Effector CD8-positive, alpha-beta T cell (primary cell): Measurements from ENCODE around the gene NRXN3.

Experiments used
- DNase-seq: peaks from one replicate; lab custom pipeline; 2025; lab: John Stamatoyannopoulos, UW

The NRXN3 gene

DNA sequence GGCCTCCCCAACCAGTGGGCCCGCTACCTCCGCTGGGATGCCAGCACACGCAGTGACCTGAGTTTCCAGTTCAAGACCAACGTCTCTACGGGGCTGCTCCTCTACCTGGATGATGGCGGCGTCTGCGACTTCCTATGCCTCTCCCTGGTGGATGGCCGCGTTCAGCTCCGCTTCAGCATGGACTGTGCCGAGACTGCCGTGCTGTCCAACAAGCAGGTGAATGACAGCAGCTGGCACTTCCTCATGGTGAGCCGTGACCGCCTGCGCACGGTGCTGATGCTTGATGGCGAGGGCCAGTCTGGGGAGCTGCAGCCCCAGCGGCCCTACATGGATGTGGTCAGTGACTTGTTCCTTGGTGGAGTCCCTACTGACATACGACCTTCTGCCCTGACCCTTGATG, 73.0 kb downstream of the NRXN3 start:
- DNase-seq, result no peak

DNA sequence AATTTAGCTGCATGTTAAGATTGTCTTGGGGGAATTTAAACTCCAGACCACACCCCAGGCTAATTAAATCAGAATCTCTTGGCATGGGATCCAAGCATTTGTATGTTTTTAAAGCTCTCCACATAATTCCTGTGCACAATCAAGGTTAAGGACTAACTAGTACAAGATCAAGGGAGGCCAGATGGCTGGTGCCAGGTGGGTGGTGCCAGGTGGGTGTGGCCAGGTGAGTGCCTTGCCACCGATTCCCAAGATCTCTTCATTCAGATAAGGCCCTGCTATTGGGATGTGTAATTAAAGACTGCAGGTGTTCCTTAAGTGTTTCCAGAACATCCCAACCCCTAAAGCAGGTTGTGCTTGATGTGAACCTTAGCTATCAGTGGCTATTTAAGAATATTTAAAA, 75.1 kb downstream of the NRXN3 start:
- no peak for DNase-seq

DNA sequence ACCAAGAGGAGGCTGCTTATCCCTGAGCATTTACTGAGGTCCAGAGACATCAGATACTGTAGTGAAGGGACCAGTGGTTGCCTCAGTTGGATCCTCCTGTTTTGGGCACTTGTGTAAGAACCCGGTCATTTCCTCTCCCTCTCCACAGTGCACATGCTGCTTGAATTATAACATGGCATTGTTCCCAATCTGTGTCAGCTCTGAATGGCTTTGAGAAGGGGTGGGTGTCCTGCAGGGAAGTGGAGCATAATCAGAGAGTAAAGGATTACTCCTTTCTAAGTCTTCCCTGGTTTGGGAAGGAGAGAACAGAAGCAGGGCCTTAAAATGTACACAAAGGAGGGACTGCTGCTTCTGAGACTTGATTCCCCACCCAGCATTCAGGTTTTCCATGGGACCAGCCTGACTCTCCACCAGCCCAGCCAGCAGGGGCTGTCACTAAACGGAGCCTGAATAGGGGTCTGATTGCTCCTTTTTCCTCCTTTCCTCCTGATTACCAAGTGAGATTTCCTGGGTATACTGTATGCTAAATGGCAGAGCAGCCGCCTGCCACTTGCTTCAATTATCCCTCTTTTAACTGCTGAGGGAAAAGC, 78.4 kb downstream of the NRXN3 start:
- no peak for DNase-seq

DNA sequence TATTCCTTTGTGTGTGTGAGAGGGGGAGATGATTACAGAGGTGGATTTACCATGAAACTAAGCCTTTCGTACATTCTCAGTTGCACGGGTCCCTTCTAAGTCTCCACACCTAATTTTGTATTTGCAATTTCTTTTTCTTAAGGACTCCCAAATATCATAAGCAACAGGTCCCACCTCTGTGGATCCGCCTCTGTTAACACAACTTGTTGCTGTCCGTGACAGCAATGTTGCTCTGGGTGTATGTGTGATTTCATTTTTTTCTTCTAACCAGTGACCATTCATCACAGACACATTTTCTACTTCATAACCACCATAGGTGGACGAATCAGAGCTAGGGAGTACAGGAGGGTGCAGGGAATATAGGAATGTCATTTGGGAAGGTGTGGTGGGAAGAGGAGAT, 81.1 kb downstream of the NRXN3 start:
- DNase-seq, result no peak

DNA sequence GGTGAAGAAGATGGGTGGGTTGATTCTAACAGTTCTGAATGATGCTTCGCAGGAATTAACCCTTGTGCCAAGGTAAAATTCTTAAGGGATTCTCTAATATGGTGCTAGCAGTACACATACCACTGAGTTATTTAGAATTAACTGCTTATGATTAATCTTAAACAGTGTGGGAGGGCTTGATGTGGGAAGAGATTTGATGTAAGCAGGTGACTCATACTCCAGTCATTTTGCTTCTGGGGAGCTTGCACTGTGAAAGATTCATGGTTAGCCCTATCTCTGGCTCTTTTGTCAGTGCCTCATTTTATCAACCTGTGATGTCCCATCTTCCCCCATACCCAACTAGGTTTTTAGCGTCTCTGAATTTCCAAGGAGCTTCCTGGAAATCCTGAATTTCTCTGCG, 83.8 kb downstream of the NRXN3 start:
- DNase-seq, result no peak

DNA sequence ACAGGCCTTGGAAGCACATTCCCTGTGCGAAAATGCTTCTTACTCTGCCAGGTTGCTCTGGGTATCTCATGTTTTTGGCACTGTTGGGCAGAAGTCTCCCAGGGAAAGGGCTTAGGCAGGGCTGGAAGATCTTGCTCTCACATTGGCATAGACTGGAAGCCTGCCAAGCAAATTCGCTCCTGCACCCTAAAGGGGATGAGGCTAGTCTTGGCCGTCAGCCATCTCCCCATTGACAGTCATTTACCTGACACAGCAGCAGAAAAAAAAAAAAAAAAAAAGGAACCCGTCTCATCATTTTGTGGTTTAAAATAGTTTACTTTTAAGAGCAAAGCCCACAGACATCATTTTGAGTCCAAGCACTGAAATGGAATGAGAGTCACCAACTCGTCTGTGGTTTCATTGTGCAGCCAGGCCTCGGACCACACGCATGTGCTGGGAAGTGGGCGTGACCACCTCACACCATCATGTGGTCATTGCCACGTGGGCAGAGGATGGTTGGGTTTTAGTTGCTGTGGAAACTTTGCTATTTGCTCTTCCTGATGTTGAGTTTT, 84.8 kb downstream of the NRXN3 start:
- no peak for DNase-seq

DNA sequence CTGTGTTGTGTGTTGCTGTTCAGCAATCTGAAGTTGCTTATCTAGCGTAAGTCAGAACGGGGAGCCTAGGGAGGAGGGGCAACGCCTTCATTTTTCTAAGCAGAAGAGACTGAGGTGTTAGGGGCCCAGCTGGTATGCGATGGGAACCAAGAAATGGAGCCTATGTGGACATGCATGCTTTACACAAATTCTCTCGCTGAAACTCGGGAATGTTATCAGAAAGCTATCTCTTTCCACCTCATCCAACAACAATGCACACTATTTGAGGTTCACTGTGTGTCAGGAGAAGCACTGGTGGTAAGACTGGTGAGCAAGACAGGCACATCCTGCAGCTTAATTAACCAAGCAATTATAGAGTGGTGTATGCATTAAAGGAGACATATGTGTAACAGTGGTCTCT, 89.7 kb downstream of the NRXN3 start:
- no peak for DNase-seq

DNA sequence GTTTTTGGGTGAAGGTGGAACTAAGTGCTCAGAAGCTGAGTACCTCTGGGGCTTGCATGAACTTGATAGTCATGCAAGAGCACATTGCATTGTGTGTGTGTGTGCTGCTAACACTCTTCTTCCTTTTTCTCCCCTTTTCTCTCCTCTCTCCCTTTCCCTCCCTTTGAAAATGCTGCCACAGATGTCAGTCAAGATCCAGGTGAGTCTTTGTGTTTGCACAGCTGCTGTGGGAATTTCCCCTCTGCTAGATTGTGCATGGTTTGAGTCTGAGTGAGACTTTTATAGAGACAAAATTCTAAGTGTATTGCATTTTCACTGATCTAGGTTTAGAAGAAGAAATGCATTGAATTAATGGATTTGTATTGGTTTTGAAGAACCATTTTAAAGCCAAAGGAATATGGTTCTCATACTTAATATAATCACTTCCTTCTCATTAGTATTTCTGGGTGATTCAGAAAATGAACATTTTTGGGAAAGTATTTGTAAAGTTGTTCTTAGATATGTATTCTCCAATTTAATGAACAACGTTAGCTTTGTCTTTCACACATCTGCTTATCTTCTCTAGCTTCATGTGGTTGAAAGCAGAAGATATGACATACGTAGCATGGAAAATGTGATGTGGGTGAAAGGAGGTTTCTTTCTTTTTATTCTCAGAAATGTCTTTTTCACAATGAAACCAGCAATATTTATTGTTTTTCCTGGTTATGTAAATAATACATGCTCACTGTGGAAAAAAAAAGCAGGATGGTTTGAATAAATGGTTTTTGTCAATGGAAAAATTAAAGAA, 108.5 kb downstream of the NRXN3 start:
- no peak for DNase-seq

DNA sequence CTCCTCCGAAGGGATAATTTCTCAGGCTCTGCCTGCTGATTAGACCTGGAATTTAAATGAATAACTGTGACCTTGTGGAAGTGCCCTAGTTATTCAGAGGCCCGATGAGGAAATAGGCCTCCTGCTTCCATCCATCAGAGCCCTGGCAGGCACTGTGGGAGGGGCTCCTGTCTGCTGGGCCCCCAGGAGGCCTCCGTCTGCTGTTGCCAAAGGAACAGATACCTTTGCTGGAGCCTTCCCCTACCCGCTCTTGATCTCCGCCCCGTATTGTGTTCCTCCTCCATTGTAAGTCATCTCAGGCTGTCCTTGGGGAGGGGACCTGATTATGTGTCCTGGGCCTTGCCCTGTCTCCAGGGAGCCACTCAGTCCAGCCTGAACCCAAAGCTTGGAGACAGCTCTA, 112.3 kb downstream of the NRXN3 start:
- DNase-seq, result no peak

DNA sequence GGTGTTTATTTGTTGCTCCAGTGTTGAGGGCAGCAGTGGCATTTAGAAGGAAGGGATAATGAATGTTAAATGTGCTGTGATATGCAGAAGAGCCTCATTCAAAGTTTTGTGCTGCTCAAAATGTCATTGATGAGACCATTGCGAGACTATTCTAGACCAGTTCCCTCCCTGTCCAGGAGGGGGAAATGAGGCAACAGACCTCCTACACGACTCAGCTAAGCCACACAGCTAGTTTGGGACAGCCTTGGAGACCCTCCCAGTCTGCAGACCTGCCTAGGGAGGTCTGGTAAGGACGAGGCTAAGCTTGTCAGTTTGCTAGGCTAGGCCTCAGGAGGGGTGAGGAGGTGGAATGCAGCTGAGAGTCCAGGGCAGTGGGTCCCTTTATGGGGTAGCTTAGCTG, 116.0 kb downstream of the NRXN3 start:
- DNase-seq, result no peak

DNA sequence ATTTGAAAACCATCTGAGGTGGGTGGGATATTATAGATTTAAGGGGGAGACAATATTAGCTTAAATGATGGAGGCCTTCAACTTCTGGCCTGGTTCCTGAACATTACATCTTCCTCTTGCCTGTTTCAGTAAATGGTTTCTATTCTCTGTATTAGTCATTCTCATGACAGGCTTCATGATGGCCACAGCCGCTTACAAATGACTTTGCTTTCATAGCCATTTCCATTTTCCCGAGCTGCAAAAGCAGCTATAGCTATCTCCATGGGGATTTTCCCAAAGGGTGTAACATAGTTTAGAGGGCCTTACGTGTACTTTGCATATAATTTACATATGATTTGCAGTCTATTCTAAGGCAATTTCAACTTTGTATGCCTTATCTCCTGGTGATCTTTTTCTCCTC, 121.8 kb downstream of the NRXN3 start:
- no peak for DNase-seq

DNA sequence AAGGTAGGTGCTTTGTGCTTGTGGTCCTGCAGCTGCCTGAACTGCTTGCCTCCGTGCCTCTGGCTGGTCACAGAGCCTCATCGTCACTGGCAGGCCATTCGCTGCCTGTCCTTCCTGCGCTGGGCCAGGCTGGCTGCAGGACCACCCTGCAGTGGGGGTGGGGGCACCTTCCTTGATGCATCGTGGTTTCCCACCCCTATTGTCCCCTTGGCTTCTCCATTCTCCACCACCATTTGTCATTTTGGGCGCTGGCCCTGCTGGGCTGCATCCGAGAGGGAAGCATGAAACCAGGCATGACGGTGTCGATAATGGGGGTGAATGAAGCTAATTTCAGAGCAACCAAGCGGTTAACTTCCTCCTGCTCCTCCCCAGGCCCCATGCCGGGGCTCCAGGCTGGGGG, 127.7 kb downstream of the NRXN3 start:
- DNase-seq, result no peak

DNA sequence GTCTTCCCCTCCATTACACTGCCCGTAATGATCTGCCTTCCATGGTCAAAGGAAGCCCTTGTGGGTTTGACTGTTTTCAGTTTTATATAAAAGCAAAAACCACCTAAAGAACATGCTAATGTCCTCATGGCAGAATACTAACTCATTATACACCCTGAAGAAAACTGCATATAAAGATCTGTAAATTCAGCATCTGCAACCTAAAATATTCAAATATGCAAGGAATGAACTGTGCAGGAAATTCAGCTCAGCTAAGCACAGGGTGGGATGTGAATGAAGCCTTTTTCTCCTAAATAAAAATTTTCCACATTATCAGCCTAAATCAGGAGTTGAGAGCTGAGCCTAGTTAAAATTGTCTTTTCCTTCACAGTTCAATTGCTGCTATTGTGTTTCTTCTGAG, 128.1 kb downstream of the NRXN3 start:
- DNase-seq, result no peak

DNA sequence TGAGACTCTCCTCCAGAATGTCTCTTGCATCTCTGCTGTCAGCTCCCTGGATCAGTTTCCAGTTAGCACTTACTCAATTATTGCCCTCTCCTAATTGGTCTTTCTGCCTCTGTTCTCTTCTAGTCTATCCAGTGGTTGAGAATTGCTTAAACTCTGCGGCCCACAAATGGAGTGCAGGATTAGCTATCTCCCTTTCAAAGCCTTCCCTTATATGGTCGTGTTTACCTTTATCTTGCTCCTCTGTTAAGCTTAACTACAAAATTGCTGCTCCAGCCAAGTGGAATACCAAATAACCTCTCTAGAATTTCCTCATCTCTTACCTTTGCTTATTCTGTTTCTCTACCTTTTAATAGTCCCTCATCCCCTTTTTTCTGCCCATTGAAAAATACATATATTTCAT, 132.7 kb downstream of the NRXN3 start:
- DNase-seq, result no peak

DNA sequence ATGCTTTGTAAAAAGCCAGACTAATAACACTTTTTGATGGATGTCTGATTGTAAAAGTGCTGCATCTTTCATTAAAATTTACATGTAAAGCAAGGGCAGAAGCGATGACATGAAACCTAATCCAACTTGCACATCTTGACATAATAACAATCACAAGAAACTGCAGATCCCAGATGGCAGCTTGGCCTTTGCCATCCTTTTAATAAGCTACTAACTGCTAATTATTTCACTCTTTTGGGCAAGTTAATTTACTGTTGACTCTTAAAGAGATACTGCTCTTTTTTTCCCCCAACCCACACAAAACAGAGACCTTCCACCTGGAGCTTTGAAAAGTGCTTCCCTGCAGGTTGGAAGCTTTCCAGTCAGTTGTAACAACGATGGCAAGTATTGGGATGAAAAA, 137.5 kb downstream of the NRXN3 start:
- no peak for DNase-seq

DNA sequence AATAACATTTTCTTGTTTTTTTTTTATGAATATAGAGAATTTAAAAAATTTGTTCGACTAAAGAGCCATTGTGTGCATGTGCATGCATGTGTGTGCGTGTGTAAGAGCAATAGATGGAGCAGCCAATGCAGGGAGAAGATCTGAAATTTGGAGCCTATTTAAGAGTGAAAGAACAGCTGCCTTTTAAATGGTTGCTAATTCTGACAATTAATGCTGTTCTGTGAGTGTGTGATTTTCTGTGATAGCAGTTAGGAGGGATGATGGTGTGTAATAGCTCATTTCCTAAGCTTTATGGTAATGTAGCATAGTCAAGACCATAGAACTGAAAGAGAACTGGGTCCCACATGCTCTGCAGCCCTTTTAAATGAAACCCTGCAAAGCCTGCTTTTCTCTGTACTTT, 137.9 kb downstream of the NRXN3 start:
- no peak for DNase-seq

DNA sequence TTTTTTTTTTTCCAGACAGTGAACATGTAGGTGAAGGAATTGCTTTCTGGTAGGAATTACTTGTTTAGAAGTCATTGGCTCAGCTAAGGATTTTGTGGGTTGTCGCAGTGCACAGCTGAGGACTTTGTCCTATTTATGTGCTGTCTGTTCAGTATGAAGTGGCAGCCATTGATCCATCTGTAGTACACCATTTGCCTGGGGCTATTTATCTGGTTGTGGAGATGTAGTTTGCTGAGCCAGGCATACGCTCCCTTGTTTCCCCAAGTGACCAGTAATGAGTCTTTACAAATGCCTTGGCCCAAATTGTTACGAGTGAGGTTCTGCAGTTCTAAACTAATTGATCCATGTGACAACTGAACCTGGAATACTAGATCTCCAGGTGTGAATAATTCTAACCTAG, 140.1 kb downstream of the NRXN3 start:
- DNase-seq, result no peak

DNA sequence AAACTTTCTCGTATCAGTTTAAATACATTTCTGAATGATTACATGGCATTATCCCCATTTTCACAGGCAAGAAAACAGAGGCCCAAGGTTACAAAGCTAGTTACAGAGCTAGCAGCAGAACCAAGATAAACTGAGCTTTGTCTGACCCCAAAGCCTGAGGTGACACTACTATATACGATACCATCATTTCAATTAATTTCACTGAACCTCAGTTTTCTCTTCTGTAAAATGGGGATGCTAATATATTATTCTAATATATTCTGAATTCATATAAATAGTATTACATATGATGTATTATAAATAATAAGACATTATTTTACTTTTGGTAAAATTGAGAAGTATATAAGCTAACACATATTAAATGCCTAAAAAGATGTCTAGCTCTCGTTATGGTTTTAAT, 143.3 kb downstream of the NRXN3 start:
- DNase-seq, result no peak

DNA sequence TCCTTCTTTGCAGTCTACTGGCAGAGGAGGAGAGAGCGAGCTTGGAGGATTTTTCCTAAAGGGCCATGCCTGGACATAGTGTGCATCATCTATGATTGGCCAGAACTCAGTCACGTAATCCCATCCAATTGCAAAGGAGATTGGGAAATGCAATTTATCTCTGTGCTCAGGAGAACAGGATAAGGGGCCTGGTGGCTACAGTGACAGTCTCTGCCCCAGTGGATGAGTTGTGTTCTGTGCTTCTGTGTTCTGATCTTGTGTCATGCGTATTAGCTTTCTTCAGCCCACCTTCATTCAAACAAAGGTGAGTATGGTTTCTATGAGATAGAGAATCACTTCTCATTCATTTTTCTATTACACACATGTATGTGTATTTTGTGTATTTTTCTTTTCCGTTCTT, 144.3 kb downstream of the NRXN3 start:
- DNase-seq, result no peak

DNA sequence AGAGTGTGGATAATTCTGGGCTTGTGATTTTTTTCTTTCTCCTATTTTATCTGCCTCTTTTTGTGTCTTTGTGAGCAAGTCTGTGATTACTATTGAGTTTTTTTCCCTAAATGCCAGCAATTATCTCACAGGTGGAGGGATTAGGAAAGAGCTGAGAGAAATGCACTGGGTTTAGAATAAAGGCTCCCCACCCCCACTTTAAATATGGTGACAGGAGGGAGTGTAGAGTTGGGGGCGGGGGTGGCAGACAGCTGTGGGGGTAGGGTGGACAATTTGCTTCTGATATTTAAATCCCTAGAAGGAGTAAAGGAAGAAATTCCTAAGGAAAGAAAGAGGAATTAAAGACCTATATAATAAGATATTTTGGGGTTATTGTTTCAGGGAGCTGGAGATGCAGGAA, 145.9 kb downstream of the NRXN3 start:
- no peak for DNase-seq

DNA sequence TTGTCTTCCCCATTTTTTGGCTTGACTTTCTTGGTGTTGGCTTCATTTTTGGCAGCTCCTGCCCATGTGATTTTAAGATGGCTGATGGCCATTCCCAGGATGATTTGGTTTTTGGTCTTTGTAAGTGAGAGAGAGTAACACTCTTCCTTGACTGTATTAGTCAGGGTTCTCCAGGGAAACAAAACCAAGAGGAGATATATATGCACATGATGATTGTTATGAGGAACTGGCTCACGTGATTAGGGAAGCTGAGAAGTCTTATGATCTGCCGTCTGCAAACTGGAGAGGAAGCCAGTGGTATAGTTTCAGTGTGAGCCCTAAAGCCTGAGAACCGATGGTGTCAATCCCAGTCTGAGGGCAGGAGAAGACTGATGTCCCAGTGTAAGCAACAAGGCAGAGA, 146.6 kb downstream of the NRXN3 start:
- no peak for DNase-seq

DNA sequence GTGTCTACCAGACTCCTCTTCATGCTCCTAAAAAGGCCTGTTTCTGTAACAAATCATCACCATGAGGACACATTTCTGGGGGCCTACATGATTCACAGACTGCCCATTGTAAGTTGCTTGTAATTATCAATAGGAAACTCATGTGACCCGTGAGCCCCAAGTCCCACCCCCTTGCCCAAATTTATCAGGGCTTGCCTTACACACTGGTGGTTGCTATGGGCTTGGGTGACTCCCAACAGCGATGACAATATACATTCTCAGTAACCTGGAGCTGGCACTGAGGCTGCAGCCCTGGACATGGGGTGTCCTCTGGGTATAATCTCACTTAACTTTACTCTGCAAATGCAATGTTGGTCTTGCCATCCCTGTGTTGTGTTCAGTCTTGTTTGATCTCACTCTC, 149.2 kb downstream of the NRXN3 start:
- DNase-seq, result no peak

DNA sequence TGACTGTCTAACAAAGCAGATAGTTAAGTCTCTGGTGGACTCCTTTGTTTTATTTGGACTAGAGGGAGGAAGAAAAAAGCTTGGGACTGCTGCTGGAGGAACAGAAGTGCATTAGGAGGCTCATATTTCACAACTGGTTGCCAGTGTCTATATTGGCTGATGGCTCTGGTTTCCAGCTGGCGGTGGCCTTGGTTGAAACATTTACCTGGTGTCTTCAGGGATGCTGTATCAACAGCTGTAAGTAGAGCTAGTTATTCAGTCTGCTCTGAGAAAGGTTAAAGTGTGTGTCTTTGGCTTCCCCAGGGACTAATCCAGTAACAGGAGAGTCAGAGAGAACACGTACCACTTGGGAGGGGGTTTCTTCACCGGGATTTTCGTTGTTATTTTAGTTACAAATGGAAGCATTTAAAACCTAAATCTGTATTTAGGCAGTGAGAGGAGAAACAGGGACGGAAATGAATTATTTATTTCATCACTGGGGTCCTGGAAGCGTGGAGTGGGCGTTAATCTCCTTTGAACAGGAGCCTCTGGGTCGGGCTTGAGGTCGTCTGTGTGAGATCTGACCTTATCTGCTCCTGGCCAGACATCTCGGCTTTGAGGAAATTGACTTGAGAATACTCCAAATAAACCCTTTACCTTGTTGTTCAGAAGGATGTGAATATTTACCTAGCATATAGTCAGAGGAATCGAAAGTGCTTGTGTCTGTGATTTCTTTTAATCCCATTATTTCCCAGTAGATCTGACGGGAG, 149.9 kb downstream of the NRXN3 start:
- no peak for DNase-seq
